M059J (cell line): ENCODE measurements around the gene PRKN. TPM values are rescaled to one million over a fixed set of nuclear protein-coding genes. Genes with fewer than 3 reads are reported as not detected.

Source experiments
- DNase-seq: peaks from one replicate; pipeline ENCODE4 v3.0.0-alpha.2; 2012; ENCODE audit warnings: low read depth
- total RNA-seq: library from RNA; depleted of rRNA; stranded (reverse); fragments of >200 nt; shearing (Covaris generic); gene quantifications from 2 replicates; pipeline ENCODE4 v1.2.3, GENCODE V29; 2014

Gene PRKN
- total RNA-seq, 1 experiment from 2014 or later: 0.07 TPM

GRCh38 chr6:162674452-162674851 is 53.1 kb downstream of the PRKN start:
- DNase-seq: no peak

GRCh38 chr6:162671580-162672165 is 55.9 kb downstream of the PRKN start:
- no peak for DNase-seq

- DNase-seq: no peak
Observed at GRCh38 chr6:162670345-162670744, 57.2 kb downstream of the PRKN start.

- DNase-seq: no peak
Observed at GRCh38 chr6:162666246-162666645, 61.3 kb downstream of the PRKN start.

- DNase-seq: no peak
Observed at GRCh38 chr6:162653808-162654207, 73.8 kb downstream of the PRKN start.

GRCh38 chr6:162651505-162651904 is 76.1 kb downstream of the PRKN start:
- DNase-seq: no peak

- no peak for DNase-seq
Observed at GRCh38 chr6:162649271-162649670, 78.3 kb downstream of the PRKN start.

- no peak for DNase-seq
Observed at GRCh38 chr6:162644153-162644552, 83.4 kb downstream of the PRKN start.

- no peak for DNase-seq
Observed at GRCh38 chr6:162640756-162641155, 86.8 kb downstream of the PRKN start.

GRCh38 chr6:162639951-162640350 is 87.6 kb downstream of the PRKN start:
- no peak for DNase-seq

GRCh38 chr6:162638931-162639574 is 88.5 kb downstream of the PRKN start:
- DNase-seq: no peak

GRCh38 chr6:162637317-162637716 is 90.2 kb downstream of the PRKN start:
- no peak for DNase-seq

GRCh38 chr6:162636167-162636566 is 91.4 kb downstream of the PRKN start:
- no peak for DNase-seq

- no peak for DNase-seq
Observed at GRCh38 chr6:162631546-162631945, 96.0 kb downstream of the PRKN start.

GRCh38 chr6:162630069-162630468 is 97.5 kb downstream of the PRKN start:
- DNase-seq: no peak

- DNase-seq: no peak
Observed at GRCh38 chr6:162627825-162628224, 99.7 kb downstream of the PRKN start.

GRCh38 chr6:162627362-162627761 is 100.2 kb downstream of the PRKN start:
- DNase-seq: no peak

GRCh38 chr6:162626869-162627268 is 100.7 kb downstream of the PRKN start:
- no peak for DNase-seq

GRCh38 chr6:162625846-162626540 is 101.6 kb downstream of the PRKN start:
- no peak for DNase-seq

GRCh38 chr6:162622572-162622971 is 105.0 kb downstream of the PRKN start:
- no peak for DNase-seq

GRCh38 chr6:162621246-162621645 is 106.3 kb downstream of the PRKN start:
- DNase-seq: peak; percentile 33

- DNase-seq: no peak
Observed at GRCh38 chr6:162620073-162620472, 107.5 kb downstream of the PRKN start.

- DNase-seq: no peak
Observed at GRCh38 chr6:162618448-162619002, 109.0 kb downstream of the PRKN start.
